K562 (cell line): ENCODE results near the gene JUNB. TPM values are rescaled to one million over a fixed set of nuclear protein-coding genes. Genes with fewer than 3 reads are reported as not detected.
A peak's percentile ranks its signal among the peaks of the same experiment; 100 is the strongest.

Experiments used
- ATAC-seq: fragments of 200-7000 bp; cut with Tn5 transposase; 3 replicates; pipeline ENCODE4 v1.9.1; 2020; ENCODE audit warnings: moderate library complexity
- BruUV-seq: library from RNA; stranded (reverse); fragments of 400-500 nt; replicated peaks from 2 replicates; lab custom pipeline; 2021; lab: Mats Ljungman, UMichigan
- CTCF ChIA-PET: fragments of 300-600 bp; formaldehyde crosslinking; extraction: SDS; loops from one replicate; lab custom pipeline; 2021; ENCODE audit warnings: low intra/inter-chr PET ratio; lab: Yijun Ruan, JAX
- POLR2A ChIA-PET: fragments of 300-600, 350-650 bp; sonication (Branson Sonifier 250); formaldehyde crosslinking; extraction: SDS; loops from one replicate; lab custom pipeline; 2021; ENCODE audit warnings: antibody characterized with exemption, inconsistent platforms; lab: Yijun Ruan, JAX
- DNase-seq, 4 experiments: peaks; one replicate each; pipeline versions ENCODE4 v3.0.0 to v3.0.0-alpha.2; 2011 to 2018; ENCODE audit warnings: low spot score in 3 of 4, mixed read lengths in 3 of 4; ENCODE audit errors: extremely low read depth in 1 of 4
- FAIRE-seq: peaks from 2 replicates; lab custom pipeline; 2011; peaks lifted over from hg19 to GRCh38; lab: Jason Lieb, UNC
- H2AFZ ChIP-seq: 2 replicates; pipeline ENCODE4 v1.6.0; 2011; ENCODE audit warnings: low read depth, low read length, control low read depth, inconsistent platforms
- H3K27ac ChIP-seq: fragments of 200-600 bp; 3 replicates; pipeline ENCODE4 v1.8.0; 2011; ENCODE audit warnings: low read depth, mild to moderate bottlenecking, control low read depth, inconsistent platforms, low read length, moderate library complexity, mixed read lengths; ENCODE audit errors: extremely low read depth
- H3K27me3 ChIP-seq, 2 experiments: fragments of 300-600 bp in 1 of 2; 2 replicates in 1 of 2; 3 replicates in 1 of 2; pipeline versions ENCODE4 v1.6.0 to v1.8.0; 2011; ENCODE audit warnings: inconsistent platforms in 2 of 2, low read length in 2 of 2, mild to moderate bottlenecking in 1 of 2, mixed read lengths in 1 of 2, moderate library complexity in 1 of 2; ENCODE audit not compliant: control insufficient read depth in 2 of 2, insufficient read depth in 2 of 2
- H3K36me3 ChIP-seq: fragments of 300-600 bp; 3 replicates; pipeline ENCODE4 v1.8.0; 2011; ENCODE audit warnings: mild to moderate bottlenecking, low read length, inconsistent platforms; ENCODE audit not compliant: control insufficient read depth, insufficient read depth
- H3K4me1 ChIP-seq, 2 experiments: fragments of 200-600 bp in 1 of 2; replicated peaks in 1 of 2; 2 replicates in 1 of 2; 3 replicates in 1 of 2; pipeline versions ENCODE4 v1.5.1 to v1.8.0; 2011; ENCODE audit warnings: inconsistent platforms in 2 of 2, low read length in 2 of 2, mild to moderate bottlenecking in 1 of 2, mixed read lengths in 1 of 2, moderate library complexity in 1 of 2; ENCODE audit not compliant: control insufficient read depth in 2 of 2, insufficient read depth in 2 of 2
- H3K4me2 ChIP-seq: 2 replicates; pipeline ENCODE4 v1.6.1; 2011; ENCODE audit warnings: low read length, control low read depth, inconsistent platforms, mixed read lengths; ENCODE audit not compliant: insufficient read depth
- H3K4me3 ChIP-seq: fragments of 200-600 bp; sonication (generic), shearing (Covaris generic); 2 replicates; pipeline ENCODE4 v1.5.1; 2016; ENCODE audit warnings: control low read depth, inconsistent platforms
- H3K79me2 ChIP-seq: fragments of 200-600 bp; 3 replicates; pipeline ENCODE4 v1.8.0; 2011; ENCODE audit warnings: low read length, inconsistent platforms; ENCODE audit not compliant: control insufficient read depth, insufficient read depth
- H3K9ac ChIP-seq, 2 experiments: 2 replicates each; pipeline versions ENCODE4 v1.6.0 to v1.6.1; 2011; ENCODE audit warnings: low read depth in 2 of 2, low read length in 2 of 2, control low read depth in 1 of 2, inconsistent platforms in 1 of 2, mild to moderate bottlenecking in 1 of 2, mixed read lengths in 1 of 2; ENCODE audit not compliant: insufficient read depth in 1 of 2
- H3K9me1 ChIP-seq: one replicate; pipeline ENCODE4 v1.6.0; 2011; ENCODE audit warnings: inconsistent platforms, mild to moderate bottlenecking, low read length, moderate library complexity; ENCODE audit not compliant: control insufficient read depth, insufficient read depth
- H3K9me3 ChIP-seq: replicated peaks from 2 replicates; pipeline ENCODE4 v1.5.1; 2011; ENCODE audit warnings: low read depth, low read length, inconsistent platforms; ENCODE audit not compliant: control insufficient read depth, insufficient read depth
- H4K20me1 ChIP-seq: replicated peaks from 2 replicates; pipeline ENCODE4 v1.6.1; 2011; ENCODE audit warnings: low read length, inconsistent platforms, mixed read lengths; ENCODE audit not compliant: control insufficient read depth, insufficient read depth
- BDP1 ChIP-seq: IDR thresholded peaks from 3 replicates; pipeline ENCODE4 v1.6.1; 2011; ENCODE audit not compliant: insufficient read length, insufficient read depth
- CBFA2T2 ChIP-seq: fragments of 450-650 bp; conservative IDR thresholded peaks from 2 replicates; pipeline ENCODE4 v1.6.1; 2017; ENCODE audit warnings: mild to moderate bottlenecking
- ETS1 ChIP-seq: conservative IDR thresholded peaks from 2 replicates; pipeline ENCODE4 v1.6.1; 2011; ENCODE audit warnings: low read depth, mild to moderate bottlenecking, low read length; ENCODE audit not compliant: control insufficient read depth
- MECOM ChIP-seq: fragments of 250-450 bp; sonication (Bioruptor Pico); IDR thresholded peaks from 2 replicates; pipeline ENCODE4 v1.8.0; 2022; ENCODE audit warnings: inconsistent platforms
- PCBP2 ChIP-seq: fragments of 200-400 bp; formaldehyde crosslinking; IDR thresholded peaks from 2 replicates; pipeline ENCODE4 v1.6.1; 2018; ENCODE audit warnings: low read length, low read depth, mild to moderate bottlenecking, moderate library complexity; ENCODE audit not compliant: poor library complexity, severe bottlenecking
- RUNX1 ChIP-seq: sonication (generic); IDR thresholded peaks from 2 replicates; pipeline ENCODE4 v1.6.1; 2016; ENCODE audit warnings: antibody characterized with exemption, low read depth
- WGBS: fragments of 100-300 bp; shearing (Covaris generic); methylation state at CpG from one replicate; pipeline ENCODE4 v1.1.6; 2016; ENCODE audit warnings: low coverage, mixed read lengths; ENCODE audit not compliant: insufficient coverage; ENCODE audit errors: missing lambda C conversion rate; 5-methylcytosine and 5-hydroxymethylcytosine counted together
- in situ Hi-C: fragments of 300-500 bp; cut with MboI; formaldehyde crosslinking; loops from 4 replicates; pipeline ENCODE4 v1.15.0; 2018; ENCODE audit warnings: inconsistent platforms, mixed read lengths
- intact Hi-C: fragments of 100-400 bp; cut with micrococcal nuclease; formaldehyde crosslinking; loops from 2 replicates; pipeline ENCODE4 v1.14.2; 2022
- polyA plus RNA-seq, 8 experiments: library from polyadenylated mRNA; depleted of rRNA in 4 of 8; stranded (reverse) in 5 of 8; unstranded in 3 of 8; fragments of >200 nt; fragmentation: Nextera tagmentation in 2 of 8; fragmentation: Illumina TruSeq in 1 of 8; extraction: Ambion mirVana in 2 of 8; extraction: Trizol in 1 of 8; gene quantifications; 2 replicates each; pipeline versions ENCODE4 v1.2.1 to v1.2.3, GENCODE V29; 2011 to 2014; ENCODE audit warnings: inconsistent platforms in 1 of 8, missing spikeins in 1 of 8
- total RNA-seq, 7 experiments: library from RNA; depleted of rRNA in 6 of 7; stranded (reverse); fragments of >200 nt in 6 of 7; fragmentation: Illumina TruSeq in 2 of 7; extraction: Trizol in 2 of 7; gene quantifications; 2 replicates each; pipeline versions ENCODE4 v1.2.1 to v1.2.3, GENCODE V29; 2011 to 2021; ENCODE audit warnings: low replicate concordance in 1 of 7
- TF ChIP-seq, protein P1 (sequence below), 2 experiments: IDR thresholded peaks in 1 of 2; conservative IDR thresholded peaks in 1 of 2; 2 replicates each; pipeline ENCODE4 v1.6.1; 2016; ENCODE audit warnings: low read depth in 2 of 2, mild to moderate bottlenecking in 1 of 2, missing compliant biosample characterization in 1 of 2, missing genetic modification characterization in 1 of 2, moderate library complexity in 1 of 2
- TF ChIP-seq, protein P2 (sequence below), 2 experiments: fragments of 450-650 bp; IDR thresholded peaks; 2 replicates each; pipeline ENCODE4 v1.6.1; 2016; ENCODE audit warnings: mild to moderate bottlenecking in 2 of 2, borderline replicate concordance in 1 of 2, low read depth in 1 of 2, moderate library complexity in 1 of 2

JUNB gene
- total and polyA plus RNA-seq, 9 of the 15 experiments (the other 6 are each of a cell fraction or from before 2014, with no cell fraction given) = 0.23 to 88.1 (median 13.1) TPM

DNA sequence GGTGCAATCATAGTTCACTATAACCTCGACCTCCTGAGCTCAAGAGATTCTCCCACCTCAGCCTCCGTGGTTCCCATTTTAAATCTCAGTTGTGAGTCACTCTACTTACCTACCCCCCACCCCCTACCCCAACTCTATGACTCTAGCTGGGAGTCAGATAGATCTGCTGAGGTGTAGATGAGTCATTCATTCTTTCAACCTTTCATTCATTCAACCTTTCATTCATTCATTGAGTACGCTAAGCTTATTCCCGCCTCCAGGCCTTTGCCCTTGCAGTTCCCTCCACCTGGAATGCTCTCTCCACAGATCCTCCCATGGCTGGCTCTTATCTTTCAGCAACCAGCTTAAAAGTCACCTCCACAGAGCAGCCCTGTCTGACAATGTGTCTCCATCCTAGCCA lies 45.9 kb downstream of the JUNB start:
- POLR2A ChIA-PET = interaction anchor here (0.9 kb wide), 1 partner anchor 70 kb away, joined by 4 read pairs; no protein-coding TSS in a partner anchor
- intact Hi-C loops = loop anchor here (5.0 kb wide), 1 partner anchor 50 kb away; the partner anchor contains the start of gene KLF1
- TF ChIP-seq CBFA2T2 = 0 out of 2 replicates have a peak, but pooled peaks have one; percentile 2
- TF ChIP-seq BDP1 = no peak
- no peak for TF ChIP-seq MECOM (CRISPR knock-in tag)
- TF ChIP-seq, protein P1, sequence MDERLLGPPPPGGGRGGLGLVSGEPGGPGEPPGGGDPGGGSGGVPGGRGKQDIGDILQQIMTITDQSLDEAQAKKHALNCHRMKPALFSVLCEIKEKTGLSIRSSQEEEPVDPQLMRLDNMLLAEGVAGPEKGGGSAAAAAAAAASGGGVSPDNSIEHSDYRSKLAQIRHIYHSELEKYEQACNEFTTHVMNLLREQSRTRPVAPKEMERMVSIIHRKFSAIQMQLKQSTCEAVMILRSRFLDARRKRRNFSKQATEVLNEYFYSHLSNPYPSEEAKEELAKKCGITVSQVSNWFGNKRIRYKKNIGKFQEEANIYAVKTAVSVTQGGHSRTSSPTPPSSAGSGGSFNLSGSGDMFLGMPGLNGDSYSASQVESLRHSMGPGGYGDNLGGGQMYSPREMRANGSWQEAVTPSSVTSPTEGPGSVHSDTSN (CRISPR knock-in tag; IDR thresholded peaks at IDR 0.05; ENCODE audit: low read depth) = no peak
- TF ChIP-seq, protein P1 (tag; conservative IDR thresholded peaks at IDR 0.05; ENCODE audit: low read depth) = no peak
- no peak for TF ChIP-seq RUNX1
- TF ChIP-seq, protein P2, sequence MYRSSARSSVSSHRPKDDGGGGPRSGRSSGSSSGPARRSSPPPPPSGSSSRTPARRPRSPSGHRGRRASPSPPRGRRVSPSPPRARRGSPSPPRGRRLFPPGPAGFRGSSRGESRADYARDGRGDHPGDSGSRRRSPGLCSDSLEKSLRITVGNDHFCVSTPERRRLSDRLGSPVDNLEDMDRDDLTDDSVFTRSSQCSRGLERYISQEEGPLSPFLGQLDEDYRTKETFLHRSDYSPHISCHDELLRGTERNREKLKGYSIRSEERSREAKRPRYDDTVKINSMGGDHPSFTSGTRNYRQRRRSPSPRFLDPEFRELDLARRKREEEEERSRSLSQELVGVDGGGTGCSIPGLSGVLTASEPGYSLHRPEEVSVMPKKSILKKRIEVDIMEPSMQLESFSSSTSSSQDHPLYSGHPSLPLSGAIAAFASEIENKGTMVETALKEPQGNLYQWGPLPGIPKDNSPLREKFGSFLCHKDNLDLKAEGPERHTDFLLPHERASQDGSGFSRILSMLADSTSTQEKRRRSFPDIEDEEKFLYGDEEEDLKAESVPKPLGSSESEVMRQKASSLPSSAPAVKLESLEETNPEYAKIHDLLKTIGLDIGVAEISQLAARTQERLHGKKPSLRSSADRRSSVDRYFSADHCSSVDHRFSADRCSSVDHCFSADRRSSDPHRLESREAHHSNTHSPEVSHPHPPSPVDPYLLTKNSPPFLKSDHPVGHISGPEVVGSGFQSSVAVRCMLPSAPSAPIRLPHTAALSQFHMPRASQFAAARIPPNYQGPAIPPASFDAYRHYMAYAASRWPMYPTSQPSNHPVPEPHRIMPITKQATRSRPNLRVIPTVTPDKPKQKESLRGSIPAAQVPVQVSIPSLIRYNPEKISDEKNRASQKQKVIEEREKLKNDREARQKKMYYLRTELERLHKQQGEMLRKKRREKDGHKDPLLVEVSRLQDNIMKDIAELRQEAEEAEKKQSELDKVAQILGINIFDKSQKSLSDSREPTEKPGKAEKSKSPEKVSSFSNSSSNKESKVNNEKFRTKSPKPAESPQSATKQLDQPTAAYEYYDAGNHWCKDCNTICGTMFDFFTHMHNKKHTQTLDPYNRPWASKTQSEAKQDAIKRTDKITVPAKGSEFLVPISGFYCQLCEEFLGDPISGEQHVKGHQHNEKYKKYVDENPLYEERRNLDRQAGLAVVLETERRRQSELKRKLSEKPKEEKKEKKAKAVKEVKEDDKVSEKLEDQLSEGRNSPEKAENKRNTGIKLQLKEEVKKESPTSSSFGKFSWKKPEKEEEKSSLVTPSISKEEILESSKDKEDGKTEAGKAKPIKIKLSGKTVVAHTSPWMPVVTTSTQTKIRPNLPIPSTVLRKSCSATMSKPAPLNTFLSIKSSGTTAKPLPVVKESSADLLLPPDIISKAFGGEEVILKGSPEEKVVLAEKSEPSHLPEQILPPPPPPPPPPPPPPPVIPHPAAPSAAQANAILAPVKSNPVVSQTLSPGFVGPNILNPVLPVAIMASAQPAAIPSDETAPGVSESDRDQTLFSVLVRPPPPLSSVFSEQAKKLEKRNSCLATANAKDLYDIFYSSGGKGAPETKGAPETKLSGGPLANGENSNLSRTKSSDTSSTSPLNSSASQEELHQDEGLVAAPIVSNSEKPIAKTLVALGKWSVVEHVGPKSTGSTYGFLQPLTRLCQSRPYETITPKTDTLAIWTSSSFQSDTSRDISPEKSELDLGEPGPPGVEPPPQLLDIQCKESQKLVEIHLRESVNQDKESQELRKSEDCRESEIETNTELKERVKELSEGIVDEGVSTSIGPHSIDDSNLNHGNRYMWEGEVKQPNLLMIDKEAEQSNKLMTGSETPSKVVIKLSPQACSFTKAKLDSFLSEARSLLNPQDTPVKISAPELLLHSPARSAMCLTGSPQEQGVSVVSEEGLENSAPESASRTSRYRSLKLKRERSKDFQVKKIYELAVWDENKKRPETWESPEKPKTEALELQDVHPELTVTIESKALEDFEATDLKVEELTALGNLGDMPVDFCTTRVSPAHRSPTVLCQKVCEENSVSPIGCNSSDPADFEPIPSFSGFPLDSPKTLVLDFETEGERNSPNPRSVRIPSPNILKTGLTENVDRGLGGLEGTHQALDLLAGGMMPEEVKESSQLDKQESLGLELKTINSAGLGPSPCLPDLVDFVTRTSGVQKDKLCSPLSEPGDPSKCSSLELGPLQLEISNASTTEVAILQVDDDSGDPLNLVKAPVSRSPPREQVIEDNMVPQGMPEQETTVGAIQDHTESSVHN (IDR thresholded peaks at IDR 0.05; ENCODE audit: borderline replicate concordance in 1 of 2, low read depth in 1 of 2) = no peak
- no peak for TF ChIP-seq PCBP2
- TF ChIP-seq ETS1 = no peak

More for the DNA sequence above, 45.9 kb downstream of the JUNB start:
- peaks cover 15% of the 10 kb centered on the region for H4K20me1 ChIP-seq
- H3K4me1 ChIP-seq = peaks cover 53 to 72% of the 10 kb centered on the region in 2 experiments
- H3K4me2 ChIP-seq = no peak overlapping the region
- in situ Hi-C loops = no loop called here
- no peak overlapping the region for H3K27ac ChIP-seq
- peaks cover 2% of the 10 kb centered on the region; the same call in 1 of the 3 replicates for H3K36me3 ChIP-seq
- CTCF ChIA-PET = no interaction called here
- 54% methylated on average over 4 of the region's 4 CpGs for WGBS
- no peak overlapping the region for H3K4me3 ChIP-seq
- DNase-seq (peak in 3 of 4 experiments; percentile 39 to 47 (median 44)), ATAC-seq (no peak), FAIRE-seq (peak; percentile 15)
- H3K27me3 ChIP-seq = no peaks in the 10 kb centered on the region; a peak in 1 of 5 replicates
- no peaks in the 10 kb centered on the region for H3K9me3 ChIP-seq
- H3K9me1 ChIP-seq = no peaks in the 10 kb centered on the region
- no peak overlapping the region for H2AFZ ChIP-seq
- H3K79me2 ChIP-seq = peaks cover 20% of the 10 kb centered on the region
- BruUV-seq = no TSS peak
- H3K9ac ChIP-seq = no peak overlapping the region
